B cell (primary cell): Measurements from ENCODE around the gene VPS13D.

Experiments used
- CTCF ChIP-seq: fragments of 200-600 bp; IDR thresholded peaks from one replicate; pipeline ENCODE4 v1.8.0; 2022; ENCODE audit warnings: antibody characterized with exemption, mild to moderate bottlenecking
- EZH2 ChIP-seq: IDR thresholded peaks from 2 replicates; pipeline ENCODE4 v1.6.1; 2012; ENCODE audit warnings: borderline replicate concordance, low read depth, mild to moderate bottlenecking, moderate library complexity, low read length; ENCODE audit not compliant: insufficient read depth, poor library complexity, severe bottlenecking

- TF ChIP-seq CTCF: no peak
- TF ChIP-seq EZH2: no peak
These were observed 1.4 kb downstream of the VPS13D start for GRCh38 chr1:12231276-12231595.
